HEK293 (cell line): ENCODE data around the gene SYDE2.
A peak's percentile ranks its signal among the peaks of the same experiment; 100 is the strongest.

Experiments
- CTCF ChIA-PET: fragments of 350-600 bp; formaldehyde crosslinking; extraction: SDS; loops from one replicate; lab custom pipeline; 2021; ENCODE audit warnings: antibody characterized with exemption; lab: Yijun Ruan, JAX
- POLR2A ChIA-PET: fragments of 300-600 bp; formaldehyde crosslinking; extraction: SDS; loops from one replicate; lab custom pipeline; 2020; ENCODE audit warnings: antibody characterized with exemption, inconsistent platforms; lab: Yijun Ruan, JAX
- H3K27ac ChIP-seq: fragments of 200-500 bp; sonication (Bioruptor generic); 2 replicates; pipeline ENCODE4 v1.5.1; 2014; ENCODE audit warnings: low read depth, low read length, control low read depth, inconsistent platforms; ENCODE audit errors: extremely low read depth
- H3K36me3 ChIP-seq, 2 experiments: fragments of 200-500 bp in 1 of 2; sonication (Bioruptor generic) in 1 of 2; 1 replicate in 1 of 2; 2 replicates in 1 of 2; pipeline ENCODE4 v1.5.1; 2014 to 2017; ENCODE audit warnings: inconsistent platforms in 2 of 2, low read length in 2 of 2; ENCODE audit not compliant: control insufficient read depth in 2 of 2, insufficient read depth in 1 of 2
- H3K4me1 ChIP-seq: fragments of 200-500 bp; sonication (Bioruptor generic); 2 replicates; pipeline ENCODE4 v1.5.1; 2014; ENCODE audit warnings: mild to moderate bottlenecking, low read length, inconsistent platforms; ENCODE audit not compliant: control insufficient read depth, insufficient read depth
- H3K4me3 ChIP-seq: 2 replicates; pipeline ENCODE4 v1.5.1; 2011; ENCODE audit warnings: low read depth, mild to moderate bottlenecking, control low read depth, low read length, moderate library complexity
- H3K9me3 ChIP-seq: fragments of 200-500 bp; sonication (Bioruptor generic); 2 replicates; pipeline ENCODE4 v1.5.1; 2014; ENCODE audit warnings: low read depth, low read length, inconsistent platforms; ENCODE audit not compliant: control insufficient read depth, insufficient read depth
- BCL11B ChIP-seq: fragments of 450-650 bp; formaldehyde crosslinking; IDR thresholded peaks from 2 replicates; pipeline ENCODE4 v1.5.1; 2016; ENCODE audit warnings: low read depth, missing biosample characterization, missing genetic modification characterization
- GLIS1 ChIP-seq: fragments of 450-650 bp; formaldehyde crosslinking; IDR thresholded peaks from 2 replicates; pipeline ENCODE4 v1.5.1; 2016; ENCODE audit warnings: missing biosample characterization, missing genetic modification characterization
- GLIS2 ChIP-seq: fragments of 450-650 bp; formaldehyde crosslinking; IDR thresholded peaks from 2 replicates; pipeline ENCODE4 v1.5.1; 2016; ENCODE audit warnings: missing biosample characterization, missing genetic modification characterization
- IKZF3 ChIP-seq: fragments of 450-650 bp; IDR thresholded peaks from 2 replicates; pipeline ENCODE4 v1.5.0; 2018; ENCODE audit warnings: missing biosample characterization, mild to moderate bottlenecking, missing genetic modification characterization, moderate library complexity
- OSR2 ChIP-seq: fragments of 450-650 bp; formaldehyde crosslinking; IDR thresholded peaks from 2 replicates; pipeline ENCODE4 v1.5.1; 2016; ENCODE audit warnings: missing biosample characterization, missing genetic modification characterization
- SCRT2 ChIP-seq: fragments of 450-650 bp; formaldehyde crosslinking; IDR thresholded peaks from 2 replicates; pipeline ENCODE4 v1.5.1; 2016; ENCODE audit warnings: missing biosample characterization, missing genetic modification characterization
- SP7 ChIP-seq: fragments of 450-650 bp; formaldehyde crosslinking; IDR thresholded peaks from 2 replicates; pipeline ENCODE4 v1.5.1; 2016; ENCODE audit warnings: missing biosample characterization, missing genetic modification characterization
- ZBTB21 ChIP-seq: fragments of 450-650 bp; formaldehyde crosslinking; IDR thresholded peaks from 2 replicates; pipeline ENCODE4 v1.5.1; 2017; ENCODE audit warnings: missing biosample characterization, missing genetic modification characterization
- ZBTB44 ChIP-seq: fragments of 450-650 bp; IDR thresholded peaks from 2 replicates; pipeline ENCODE4 v1.5.1; 2018; ENCODE audit warnings: missing biosample characterization, mild to moderate bottlenecking, missing genetic modification characterization
- ZFHX2 ChIP-seq: fragments of 450-650 bp; formaldehyde crosslinking; conservative IDR thresholded peaks from 2 replicates; pipeline ENCODE4 v1.5.1; 2016; ENCODE audit warnings: missing biosample characterization, missing genetic modification characterization
- ZNF10 ChIP-seq: fragments of 450-650 bp; formaldehyde crosslinking; IDR thresholded peaks from 2 replicates; pipeline ENCODE4 v1.5.1; 2017; ENCODE audit warnings: missing biosample characterization, missing genetic modification characterization
- ZNF140 ChIP-seq: fragments of 450-650 bp; formaldehyde crosslinking; IDR thresholded peaks from 2 replicates; pipeline ENCODE4 v1.5.1; 2016; ENCODE audit warnings: missing biosample characterization, missing genetic modification characterization
- ZNF248 ChIP-seq: fragments of 450-650 bp; formaldehyde crosslinking; IDR thresholded peaks from 2 replicates; pipeline ENCODE4 v1.5.1; 2017; ENCODE audit warnings: missing biosample characterization, missing genetic modification characterization
- ZNF391 ChIP-seq: fragments of 450-650 bp; formaldehyde crosslinking; IDR thresholded peaks from 2 replicates; pipeline ENCODE4 v1.5.1; 2016; ENCODE audit warnings: low read depth, missing biosample characterization, missing genetic modification characterization, borderline replicate concordance
- ZNF416 ChIP-seq: fragments of 450-650 bp; formaldehyde crosslinking; IDR thresholded peaks from 2 replicates; pipeline ENCODE4 v1.5.1; 2016; ENCODE audit warnings: missing biosample characterization, missing genetic modification characterization
- ZNF426 ChIP-seq: fragments of 450-650 bp; formaldehyde crosslinking; IDR thresholded peaks from 2 replicates; pipeline ENCODE4 v1.5.1; 2017; ENCODE audit warnings: missing biosample characterization, missing genetic modification characterization, mild to moderate bottlenecking, inconsistent platforms, moderate library complexity
- ZNF514 ChIP-seq: fragments of 450-650 bp; formaldehyde crosslinking; IDR thresholded peaks from 2 replicates; pipeline ENCODE4 v1.5.1; 2016; ENCODE audit warnings: missing biosample characterization, missing genetic modification characterization
- ZNF585B ChIP-seq: fragments of 450-650 bp; formaldehyde crosslinking; IDR thresholded peaks from 2 replicates; pipeline ENCODE4 v1.5.1; 2016; ENCODE audit warnings: missing biosample characterization, missing genetic modification characterization
- ZNF626 ChIP-seq: fragments of 450-650 bp; sonication (Bioruptor Pico); formaldehyde crosslinking; IDR thresholded peaks from 2 replicates; pipeline ENCODE4 v1.5.1; 2018; ENCODE audit warnings: missing biosample characterization, missing genetic modification characterization, inconsistent platforms
- ZNF677 ChIP-seq: fragments of 450-650 bp; IDR thresholded peaks from 2 replicates; pipeline ENCODE4 v1.5.0; 2018; ENCODE audit warnings: missing biosample characterization, mild to moderate bottlenecking, missing genetic modification characterization, moderate library complexity
- ZNF76 ChIP-seq: fragments of 450-650 bp; formaldehyde crosslinking; IDR thresholded peaks from 2 replicates; pipeline ENCODE4; 2016; ENCODE audit warnings: low read depth, missing biosample characterization, missing genetic modification characterization, borderline replicate concordance
- ZNF791 ChIP-seq: fragments of 450-650 bp; formaldehyde crosslinking; IDR thresholded peaks from 2 replicates; pipeline ENCODE4 v1.5.1; 2016; ENCODE audit warnings: missing biosample characterization, missing genetic modification characterization
- ZSCAN30 ChIP-seq: fragments of 450-650 bp; IDR thresholded peaks from 2 replicates; pipeline ENCODE4 v1.5.1; 2018; ENCODE audit warnings: missing biosample characterization, mild to moderate bottlenecking, missing genetic modification characterization, moderate library complexity
- TF ChIP-seq, protein P1 (sequence below): fragments of 450-650 bp; formaldehyde crosslinking; IDR thresholded peaks from 2 replicates; pipeline ENCODE4 v1.5.1; 2016; ENCODE audit warnings: missing biosample characterization, missing genetic modification characterization, borderline replicate concordance
- TF ChIP-seq, protein P2 (sequence below): fragments of 450-650 bp; formaldehyde crosslinking; IDR thresholded peaks from 2 replicates; pipeline ENCODE4 v1.5.1; 2016; ENCODE audit warnings: missing biosample characterization, missing genetic modification characterization

Gene SYDE2

DNA sequence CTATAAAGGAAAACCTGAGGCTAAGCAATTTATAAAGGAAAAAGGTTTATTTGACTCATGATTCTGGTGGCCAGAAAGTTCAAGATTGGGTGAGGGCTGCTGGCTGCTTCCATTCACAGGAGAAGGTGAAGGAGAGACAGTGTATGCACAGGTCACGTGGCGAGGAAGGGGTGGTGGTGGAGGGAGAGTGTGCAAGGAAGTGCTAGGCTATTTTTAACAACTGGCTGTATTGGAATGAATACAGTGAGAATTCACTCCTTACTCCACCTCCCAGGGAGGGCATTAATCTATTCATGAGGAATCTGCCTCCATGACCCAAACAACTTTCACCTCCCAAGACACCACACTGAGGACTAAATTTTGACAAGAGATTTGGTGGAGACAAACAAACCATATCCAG is 51.0 kb downstream of the SYDE2 start (continued):
- TF ChIP-seq, protein P1, sequence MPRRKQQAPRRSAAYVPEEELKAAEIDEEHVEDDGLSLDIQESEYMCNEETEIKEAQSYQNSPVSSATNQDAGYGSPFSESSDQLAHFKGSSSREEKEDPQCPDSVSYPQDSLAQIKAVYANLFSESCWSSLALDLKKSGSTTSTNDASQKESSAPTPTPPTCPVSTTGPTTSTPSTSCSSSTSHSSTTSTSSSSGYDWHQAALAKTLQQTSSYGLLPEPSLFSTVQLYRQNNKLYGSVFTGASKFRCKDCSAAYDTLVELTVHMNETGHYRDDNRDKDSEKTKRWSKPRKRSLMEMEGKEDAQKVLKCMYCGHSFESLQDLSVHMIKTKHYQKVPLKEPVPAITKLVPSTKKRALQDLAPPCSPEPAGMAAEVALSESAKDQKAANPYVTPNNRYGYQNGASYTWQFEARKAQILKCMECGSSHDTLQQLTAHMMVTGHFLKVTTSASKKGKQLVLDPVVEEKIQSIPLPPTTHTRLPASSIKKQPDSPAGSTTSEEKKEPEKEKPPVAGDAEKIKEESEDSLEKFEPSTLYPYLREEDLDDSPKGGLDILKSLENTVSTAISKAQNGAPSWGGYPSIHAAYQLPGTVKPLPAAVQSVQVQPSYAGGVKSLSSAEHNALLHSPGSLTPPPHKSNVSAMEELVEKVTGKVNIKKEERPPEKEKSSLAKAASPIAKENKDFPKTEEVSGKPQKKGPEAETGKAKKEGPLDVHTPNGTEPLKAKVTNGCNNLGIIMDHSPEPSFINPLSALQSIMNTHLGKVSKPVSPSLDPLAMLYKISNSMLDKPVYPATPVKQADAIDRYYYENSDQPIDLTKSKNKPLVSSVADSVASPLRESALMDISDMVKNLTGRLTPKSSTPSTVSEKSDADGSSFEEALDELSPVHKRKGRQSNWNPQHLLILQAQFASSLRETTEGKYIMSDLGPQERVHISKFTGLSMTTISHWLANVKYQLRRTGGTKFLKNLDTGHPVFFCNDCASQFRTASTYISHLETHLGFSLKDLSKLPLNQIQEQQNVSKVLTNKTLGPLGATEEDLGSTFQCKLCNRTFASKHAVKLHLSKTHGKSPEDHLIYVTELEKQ (tag by site-specific recombination), result no peak
- TF ChIP-seq GLIS1, result no peak
- no peak for TF ChIP-seq ZNF10 (tag by site-specific recombination)
- TF ChIP-seq ZBTB44 (tag by site-specific recombination), result no peak
- TF ChIP-seq ZNF585B (tag by site-specific recombination), result no peak
- TF ChIP-seq ZBTB21, result no peak
- TF ChIP-seq ZSCAN30 (tag by site-specific recombination), result no peak

DNA sequence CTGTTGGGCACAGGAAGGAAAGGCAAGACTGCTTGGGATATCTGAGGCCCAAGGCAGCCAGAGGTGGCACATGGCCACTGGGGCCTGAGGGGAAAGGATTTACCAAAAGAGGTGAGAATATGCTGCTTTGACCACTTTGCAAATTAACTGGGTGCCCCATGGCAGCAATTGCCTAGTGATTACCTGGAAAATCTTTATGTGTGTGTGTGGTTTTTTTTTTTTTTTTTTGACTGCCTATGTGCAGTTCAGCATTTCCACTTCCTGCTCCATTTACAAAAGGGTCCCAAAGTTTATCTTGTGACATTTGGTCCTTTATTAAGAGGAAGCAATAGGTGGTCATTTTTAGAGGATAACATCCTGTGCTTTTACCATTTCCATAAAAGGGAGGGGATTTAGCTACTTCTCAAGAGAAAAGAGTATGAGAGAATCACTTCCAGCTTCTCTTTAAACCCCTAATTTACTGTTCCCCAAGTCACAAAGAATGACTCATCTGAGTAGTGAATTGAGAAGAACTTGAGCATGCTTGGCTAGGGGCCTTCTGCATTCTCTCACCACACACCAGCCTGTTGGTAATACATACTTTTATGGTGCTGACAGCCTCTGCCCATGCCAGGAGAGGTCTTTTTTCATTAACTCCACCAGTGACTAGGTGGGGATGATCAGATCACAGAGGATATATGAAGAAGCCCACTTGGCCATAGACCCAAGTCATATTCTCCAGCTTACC is 52.1 kb downstream of the SYDE2 start:
- Histone ChIP-seq H3K4me1 (peaks cover 8% of the 10 kb centered on the region), H3K27ac (no peak overlapping the region), H3K36me3 (no peaks in the 10 kb centered on the region), H3K9me3 (no peaks in the 10 kb centered on the region), H3K4me3 (no peak overlapping the region)
- CTCF ChIA-PET, result interaction anchor here (0.9 kb wide), 1 partner anchor 106 kb away, joined by 6 read pairs; no protein-coding TSS in a partner anchor
- POLR2A ChIA-PET, result no interaction called here
- TF ChIP-seq SCRT2 (0 out of 2 replicates have a peak, but pooled peaks have one; percentile 18), SP7 (tag by site-specific recombination) (peak; percentile 30; the same call in 1 of the 2 replicates), ZNF140 (tag by site-specific recombination) (no peak), ZNF248 (tag by site-specific recombination) (no peak)

- H3K4me3 ChIP-seq, result no peak overlapping the region
- no peak overlapping the region for H3K27ac ChIP-seq
- no peaks in the 10 kb centered on the region for H3K36me3 ChIP-seq
- no peaks in the 10 kb centered on the region for H3K9me3 ChIP-seq
- ChIA-PET POLR2A (no interaction called here), CTCF (interaction anchor here (0.7 kb wide), 3 partner anchors 16 to 202 kb away, joined by 3 read pairs; no protein-coding TSS in a partner anchor)
- H3K4me1 ChIP-seq, result peaks cover 7% of the 10 kb centered on the region
- TF ChIP-seq ZNF514 (tag by site-specific recombination), result no peak
- TF ChIP-seq ZNF626 (tag by site-specific recombination), result no peak
- TF ChIP-seq OSR2 (tag by site-specific recombination), result no peak
- TF ChIP-seq, protein P2, sequence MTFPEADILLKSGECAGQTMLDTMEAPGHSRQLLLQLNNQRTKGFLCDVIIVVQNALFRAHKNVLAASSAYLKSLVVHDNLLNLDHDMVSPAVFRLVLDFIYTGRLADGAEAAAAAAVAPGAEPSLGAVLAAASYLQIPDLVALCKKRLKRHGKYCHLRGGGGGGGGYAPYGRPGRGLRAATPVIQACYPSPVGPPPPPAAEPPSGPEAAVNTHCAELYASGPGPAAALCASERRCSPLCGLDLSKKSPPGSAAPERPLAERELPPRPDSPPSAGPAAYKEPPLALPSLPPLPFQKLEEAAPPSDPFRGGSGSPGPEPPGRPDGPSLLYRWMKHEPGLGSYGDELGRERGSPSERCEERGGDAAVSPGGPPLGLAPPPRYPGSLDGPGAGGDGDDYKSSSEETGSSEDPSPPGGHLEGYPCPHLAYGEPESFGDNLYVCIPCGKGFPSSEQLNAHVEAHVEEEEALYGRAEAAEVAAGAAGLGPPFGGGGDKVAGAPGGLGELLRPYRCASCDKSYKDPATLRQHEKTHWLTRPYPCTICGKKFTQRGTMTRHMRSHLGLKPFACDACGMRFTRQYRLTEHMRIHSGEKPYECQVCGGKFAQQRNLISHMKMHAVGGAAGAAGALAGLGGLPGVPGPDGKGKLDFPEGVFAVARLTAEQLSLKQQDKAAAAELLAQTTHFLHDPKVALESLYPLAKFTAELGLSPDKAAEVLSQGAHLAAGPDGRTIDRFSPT (tag by site-specific recombination), result no peak
- no peak for TF ChIP-seq ZNF677
- no peak for TF ChIP-seq ZNF426
- no peak for TF ChIP-seq BCL11B (tag by site-specific recombination)
- TF ChIP-seq ZNF416 (tag by site-specific recombination), result no peak
- no peak for TF ChIP-seq ZFHX2 (tag by site-specific recombination)
- no peak for TF ChIP-seq ZNF791 (tag by site-specific recombination)
- no peak for TF ChIP-seq IKZF3 (tag by site-specific recombination)
- TF ChIP-seq ZNF76 (tag by site-specific recombination), result no peak
- TF ChIP-seq ZNF391 (tag by site-specific recombination), result no peak
- no peak for TF ChIP-seq GLIS2 (tag by site-specific recombination)
Measured at GRCh38 chr1:85146972-85147359, 53.9 kb downstream of the SYDE2 start.
